Prostate gland (tissue), 2 donors: ENCODE results near the gene ACSS1.

ENCODE experiments used
- CTCF ChIP-seq, 4 experiments: fragments of 200-600 bp in 2 of 4; fragments of 450-650 bp in 2 of 4; sonication (generic) in 2 of 4; IDR thresholded peaks; 1 replicate in 3 of 4; 2 replicates in 1 of 4; pipeline ENCODE4 v1.5.1; 2016 to 2019; ENCODE audit warnings: antibody characterized with exemption in 4 of 4, mild to moderate bottlenecking in 2 of 4, moderate library complexity in 2 of 4
- POLR2A ChIP-seq: fragments of 450-650 bp; IDR thresholded peaks from one replicate; pipeline ENCODE4 v1.6.1; 2016; ENCODE audit warnings: antibody characterized with exemption, mild to moderate bottlenecking
- POLR2AphosphoS5 ChIP-seq: sonication (generic); formaldehyde crosslinking; IDR thresholded peaks from one replicate; pipeline ENCODE4 v1.6.1; 2017; ENCODE audit warnings: antibody characterized with exemption

- TF ChIP-seq POLR2A (no peak), CTCF (IDR thresholded peaks at IDR 0.05) (no peak), POLR2AphosphoS5 (no peak)
Measured at GRCh38 chr20:25032065-25032477, 25.9 kb downstream of the ACSS1 start.
